Stimulated activated CD8-positive, alpha-beta memory T cell treated with anti-CD3 and anti-CD28 coated beads, Interleukin-2, amount 100 ng/mL, for 48 hours (primary cell): ENCODE results near the gene WRNIP1.
"Not testable (repeated sequence)": the region's sequence is repeated elsewhere in the genome, so short reads cannot be mapped to it uniquely, and the experiment has no call there.

Experiments
- DNase-seq, 2 donors: peaks; one replicate each; pipeline ENCODE4 v3.0.0-alpha.2; 2020; ENCODE audit warnings: low read depth in 2 of 2

Gene WRNIP1

DNA sequence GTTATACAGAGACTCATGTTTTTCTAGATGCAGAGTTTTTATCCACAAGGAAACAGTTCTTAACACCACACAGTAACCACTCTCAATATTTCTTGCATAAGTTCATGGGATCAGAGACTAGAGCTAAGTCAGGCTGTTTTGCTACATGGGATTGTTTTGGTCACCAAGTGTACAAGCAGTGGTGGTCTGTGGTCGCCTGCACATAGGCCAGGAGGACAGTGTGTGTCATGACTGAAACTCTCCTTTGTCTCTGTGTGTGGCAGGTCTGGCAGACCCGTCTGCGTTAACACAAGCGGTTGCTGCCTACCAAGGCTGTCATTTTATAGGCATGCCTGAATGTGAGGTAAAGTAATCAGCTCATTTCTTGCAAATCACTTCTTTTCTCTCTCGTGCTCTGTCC lies 18.9 kb downstream of the WRNIP1 start:
- DNase-seq = no peak

DNA sequence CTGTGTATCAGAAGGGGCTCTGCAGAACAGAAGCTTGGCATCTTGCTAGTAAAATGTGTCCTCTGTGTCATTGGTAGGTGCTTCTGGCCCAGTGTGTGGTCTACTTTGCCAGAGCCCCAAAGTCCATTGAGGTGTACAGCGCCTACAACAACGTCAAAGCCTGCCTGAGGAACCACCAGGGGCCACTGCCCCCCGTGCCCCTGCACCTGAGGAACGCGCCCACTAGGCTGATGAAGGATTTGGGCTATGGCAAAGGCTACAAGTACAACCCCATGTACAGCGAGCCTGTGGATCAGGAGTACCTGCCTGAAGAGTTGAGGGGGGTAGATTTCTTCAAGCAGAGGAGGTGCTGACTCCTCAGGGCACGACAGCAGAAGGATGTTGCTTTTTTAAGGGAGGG lies 19.7 kb downstream of the WRNIP1 start:
- no peak for DNase-seq

DNA sequence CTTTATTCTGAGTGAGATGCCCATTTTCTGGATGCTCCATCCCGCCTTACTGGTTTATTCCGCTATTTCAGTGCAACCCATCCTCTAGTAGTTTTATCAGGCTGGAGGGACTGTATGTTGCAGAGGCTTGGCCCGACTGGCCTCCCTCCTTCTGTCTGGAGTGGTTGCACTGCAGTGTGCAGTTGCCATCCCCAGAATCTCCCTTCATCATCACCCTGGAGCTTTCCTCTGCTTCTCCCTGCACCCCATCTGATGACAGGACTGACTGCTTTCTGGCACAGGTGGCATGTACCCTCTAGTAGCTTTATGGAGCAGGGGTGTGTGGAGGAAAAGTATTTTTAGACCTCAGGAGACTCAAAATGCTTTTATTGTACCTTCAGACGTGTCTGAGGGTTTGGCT lies 21.1 kb downstream of the WRNIP1 start:
- no peak for DNase-seq

DNA sequence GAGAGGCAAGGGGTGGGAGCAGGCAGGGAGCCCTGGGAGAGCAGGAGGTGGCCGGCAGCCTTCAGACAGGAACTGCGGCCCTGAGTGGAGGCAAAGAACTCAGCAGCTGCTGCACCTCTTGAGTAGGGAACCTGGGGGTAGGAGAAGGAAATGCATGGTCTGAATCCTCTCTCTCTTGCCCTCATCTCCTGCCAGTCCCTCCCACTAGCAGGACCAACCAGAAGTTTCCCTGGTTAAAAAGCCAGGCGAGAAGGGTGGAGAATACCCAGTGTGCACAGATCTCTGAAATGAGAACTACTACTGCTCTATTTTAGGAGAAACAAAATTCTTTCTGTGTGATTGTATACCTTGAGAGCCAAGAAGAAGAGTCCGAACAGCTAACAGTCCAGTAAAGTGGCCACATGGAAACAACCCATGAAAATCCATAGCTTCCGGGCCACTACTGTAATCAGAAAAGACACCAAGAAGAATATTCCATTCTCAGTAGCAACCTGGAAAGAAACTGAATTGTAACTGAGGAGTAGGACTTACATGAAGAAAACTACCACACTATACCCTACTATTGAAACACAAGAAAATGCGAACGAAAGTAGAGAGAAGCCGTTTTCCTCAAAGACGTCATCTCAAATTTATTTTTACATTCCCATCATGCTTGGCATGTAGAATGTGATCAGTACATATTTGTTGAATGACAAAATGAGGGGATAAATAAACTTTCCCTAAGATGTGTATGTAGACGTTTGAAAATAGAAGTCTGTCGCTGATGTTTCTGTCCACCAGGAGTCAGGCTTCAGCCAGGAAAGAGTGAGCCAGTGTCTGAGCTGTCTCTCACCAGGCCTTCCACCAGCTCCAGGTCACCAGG lies 25.6 kb downstream of the WRNIP1 start:
- DNase-seq = peak in 1 of 2 donors; percentile 38

DNA sequence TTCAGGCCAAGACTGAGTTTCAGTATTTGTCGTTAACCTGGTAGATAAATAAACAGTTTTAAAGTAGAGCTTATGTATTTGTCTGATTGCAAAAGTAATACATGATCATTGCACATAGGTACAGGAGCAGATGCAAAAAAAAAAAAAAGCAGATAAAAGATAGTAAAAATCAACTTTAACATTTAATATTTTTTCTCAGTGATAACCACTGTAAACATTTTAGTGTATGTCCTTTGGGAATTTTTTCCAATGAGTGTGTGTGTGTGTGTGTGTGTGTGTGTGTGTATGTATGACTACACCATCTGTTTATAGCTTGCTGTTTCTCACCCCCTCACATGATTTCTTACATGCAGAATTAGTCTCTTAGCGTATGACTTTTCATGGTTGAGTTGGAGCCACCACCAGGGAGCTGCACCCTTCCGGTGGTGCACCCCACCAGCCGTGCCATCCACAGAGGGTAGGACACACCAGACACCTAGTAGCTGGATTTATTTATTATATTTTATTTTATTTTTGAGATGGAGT lies 26.3 kb downstream of the WRNIP1 start:
- no peak for DNase-seq

DNA sequence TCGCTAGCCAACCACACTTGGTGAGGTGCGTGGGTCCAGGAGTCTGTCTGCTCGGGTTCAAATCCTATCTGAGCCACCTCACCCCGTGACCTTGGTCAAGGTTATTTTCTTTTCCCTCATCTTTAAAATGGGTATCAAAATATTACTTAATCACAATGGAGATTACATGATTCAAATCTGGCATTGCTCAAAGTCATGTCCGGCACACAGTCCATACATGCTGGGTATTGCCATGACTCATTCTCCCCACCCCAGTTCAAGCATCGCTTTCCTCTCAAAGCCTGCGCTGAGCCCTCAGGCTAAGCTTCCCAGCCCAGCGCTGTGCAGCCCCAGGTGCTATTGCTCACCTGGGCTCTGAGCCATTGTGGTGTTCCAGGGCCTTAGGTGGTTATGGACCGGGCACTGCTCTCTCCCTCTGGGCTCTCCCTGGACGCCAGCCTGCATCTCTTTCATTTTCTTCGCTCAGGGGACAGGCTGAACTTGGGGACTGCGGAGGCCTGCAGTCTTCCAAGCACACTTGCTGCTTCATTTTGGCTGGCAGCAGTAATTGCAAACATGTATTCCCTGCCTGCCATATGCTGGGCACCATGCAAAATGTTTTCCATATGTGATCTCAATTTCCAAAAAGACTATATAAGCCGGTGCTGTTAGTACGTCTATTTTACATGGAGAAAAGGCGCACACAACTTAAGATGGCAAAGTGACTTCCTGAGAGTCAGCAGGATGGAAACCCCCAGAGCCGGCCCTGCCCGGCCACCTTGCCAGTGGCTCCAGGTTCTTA lies 27.3 kb downstream of the WRNIP1 start:
- no peak for DNase-seq

DNA sequence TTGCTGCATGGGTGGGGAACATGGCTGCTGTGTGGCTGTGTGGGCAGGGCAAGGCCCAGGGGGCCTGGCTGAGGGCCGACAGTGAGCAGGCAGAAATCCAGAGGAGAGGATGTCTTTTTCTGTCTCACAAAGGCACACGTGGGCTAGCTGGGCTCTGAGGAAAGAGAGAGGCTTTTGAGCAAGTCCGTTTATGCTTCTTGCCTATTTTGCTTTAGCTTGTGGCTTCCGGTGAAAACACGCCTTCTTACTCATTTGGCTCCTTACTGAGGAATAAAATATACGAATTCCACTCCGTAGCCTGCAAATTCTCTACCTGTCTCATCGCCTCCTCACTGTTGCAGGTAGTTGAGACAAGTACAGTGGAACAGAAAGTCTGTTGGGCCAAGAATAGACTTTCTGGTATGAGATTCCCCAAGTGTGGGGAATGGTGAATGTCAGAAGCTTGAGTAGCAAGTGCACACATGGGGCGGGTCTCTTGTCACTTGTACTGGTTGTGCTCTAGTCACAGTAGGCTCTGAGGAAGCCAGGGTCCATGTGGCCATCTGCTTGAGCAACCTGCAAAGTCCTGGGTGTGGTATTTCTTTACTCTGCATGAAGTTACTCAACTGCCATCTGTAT lies 28.4 kb downstream of the WRNIP1 start:
- no peak for DNase-seq

DNA sequence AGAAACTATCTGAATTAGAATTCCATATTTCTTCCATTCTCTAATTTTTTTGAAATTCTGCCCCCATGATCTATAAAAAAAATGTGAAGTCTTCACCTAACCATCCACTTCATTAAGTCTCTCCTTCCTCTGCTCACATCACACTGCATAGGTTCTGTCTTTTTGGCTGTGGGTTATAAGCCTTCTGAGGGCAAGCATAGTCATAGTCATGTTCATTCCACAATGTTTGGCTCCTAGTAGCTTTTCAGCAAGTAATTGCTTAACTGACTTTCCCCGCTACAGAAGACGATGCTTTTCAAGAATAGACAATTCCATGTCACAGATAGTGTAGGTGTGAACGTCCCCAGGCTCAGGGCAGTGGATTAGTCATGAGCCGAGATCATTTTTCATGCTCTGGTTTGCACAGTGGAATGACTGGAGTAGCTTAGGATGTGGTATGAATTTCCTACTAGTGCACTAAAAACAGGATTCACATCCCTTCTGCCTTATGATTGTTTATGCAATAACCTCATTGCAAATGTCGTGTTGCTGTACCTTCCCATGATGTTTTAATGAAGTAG lies 29.1 kb downstream of the WRNIP1 start:
- DNase-seq = no peak

DNA sequence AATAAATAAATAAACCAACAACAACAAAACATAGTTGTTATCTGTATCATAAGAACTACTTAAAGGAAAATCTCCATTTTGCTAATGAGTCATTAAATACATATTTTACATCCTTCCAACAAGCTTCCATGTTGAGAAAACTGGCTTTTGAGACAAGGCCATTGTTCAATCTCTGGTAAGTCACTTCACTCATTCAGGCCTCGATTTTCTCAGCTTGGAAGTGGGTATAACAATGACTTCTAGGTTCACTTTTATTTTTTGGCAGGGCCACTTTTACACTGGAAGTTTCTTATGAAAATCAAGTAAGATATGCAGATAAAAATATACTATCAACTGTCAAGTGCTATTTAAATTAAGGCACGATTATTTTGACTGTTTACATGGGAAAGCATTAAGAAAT lies 30.0 kb downstream of the WRNIP1 start:
- no peak for DNase-seq

DNA sequence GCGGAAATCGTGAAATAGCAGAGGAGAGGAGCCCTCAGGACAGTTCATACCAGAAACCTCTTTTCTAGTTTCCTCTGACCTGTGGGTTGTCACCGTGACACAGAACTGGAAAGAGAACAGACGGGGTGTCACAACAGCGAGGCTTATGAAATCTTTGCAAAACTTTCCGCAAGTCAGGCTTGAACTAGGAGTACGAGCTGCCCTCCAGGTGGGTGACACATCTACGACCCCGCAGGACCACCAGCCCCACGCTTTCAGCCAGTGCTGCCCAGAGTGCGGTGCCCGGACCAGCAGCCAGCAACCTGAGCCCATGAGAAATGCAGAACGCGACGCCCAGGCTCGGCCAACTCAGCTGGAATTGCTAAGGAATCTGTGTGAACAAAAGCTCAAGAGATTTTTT lies 30.8 kb downstream of the WRNIP1 start:
- DNase-seq = no peak

DNA sequence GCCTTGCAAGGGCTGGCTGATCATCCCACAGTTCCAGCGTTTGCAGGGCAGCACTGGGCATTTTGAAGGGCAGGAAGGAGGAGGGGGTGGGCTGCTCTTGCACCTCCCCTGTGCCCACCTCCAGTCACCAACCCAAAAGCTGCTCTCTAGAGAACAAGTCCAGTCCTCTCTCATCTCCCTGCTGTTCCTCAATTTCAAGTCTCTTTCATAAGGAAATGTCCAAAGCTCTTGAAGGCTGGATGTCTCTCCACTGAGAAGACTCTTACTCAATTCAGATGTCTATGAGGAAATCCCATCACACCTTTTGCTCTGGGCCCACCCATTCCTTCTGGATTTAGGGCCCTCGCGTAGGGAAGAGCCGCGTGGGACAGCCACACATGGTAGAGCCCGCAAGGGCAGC lies 31.7 kb downstream of the WRNIP1 start:
- no peak for DNase-seq

DNA sequence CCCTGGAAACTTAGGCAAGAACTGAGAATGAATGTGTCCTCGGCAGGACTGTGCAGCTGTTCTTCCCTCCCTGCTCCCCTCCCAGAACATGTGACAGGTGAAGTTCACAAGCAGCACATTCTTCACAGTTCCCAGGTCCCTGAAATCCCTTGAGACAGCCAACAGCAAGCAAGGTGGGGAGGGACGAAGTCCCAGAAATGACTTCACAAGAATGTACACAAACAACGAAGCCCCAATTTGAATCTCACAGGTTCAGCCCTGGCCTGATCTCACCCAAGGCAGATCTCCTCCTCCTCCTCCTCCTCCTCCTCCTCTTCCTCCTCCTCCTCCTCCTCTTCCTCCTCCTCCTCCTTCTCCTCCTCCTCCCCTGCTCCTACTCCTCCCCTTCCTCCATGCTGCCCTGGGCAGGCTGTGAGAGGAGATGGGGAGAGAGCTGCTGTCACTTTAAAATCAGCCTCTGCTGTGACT lies 32.4 kb downstream of the WRNIP1 start:
- no peak for DNase-seq

DNA sequence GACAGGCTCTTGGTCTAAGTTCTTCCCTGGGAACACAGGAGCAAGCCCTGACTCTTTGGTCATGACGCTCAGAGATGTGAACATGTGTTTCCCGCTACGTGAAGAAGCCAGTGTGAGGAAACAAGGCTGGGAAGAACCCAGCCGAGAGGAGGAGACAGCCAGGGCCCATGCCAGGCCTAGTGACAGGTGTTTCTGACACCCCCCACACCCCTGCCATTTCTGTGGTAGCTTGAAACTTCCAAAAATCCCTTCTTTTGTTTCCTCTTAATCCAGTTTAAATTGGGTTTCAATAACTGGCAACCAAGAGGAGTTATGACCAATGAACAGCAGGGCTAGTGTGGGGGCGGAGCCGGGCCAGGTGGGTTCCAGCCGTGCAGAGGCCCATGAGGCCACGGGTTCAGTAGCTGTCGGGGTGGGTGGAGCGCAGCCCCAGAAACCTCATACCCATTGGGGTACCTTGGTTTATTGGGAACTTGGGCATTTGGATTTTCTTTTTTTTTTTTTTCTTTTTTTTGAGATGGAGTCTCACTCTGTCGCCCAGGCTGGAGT lies 33.5 kb downstream of the WRNIP1 start:
- no peak for DNase-seq

DNA sequence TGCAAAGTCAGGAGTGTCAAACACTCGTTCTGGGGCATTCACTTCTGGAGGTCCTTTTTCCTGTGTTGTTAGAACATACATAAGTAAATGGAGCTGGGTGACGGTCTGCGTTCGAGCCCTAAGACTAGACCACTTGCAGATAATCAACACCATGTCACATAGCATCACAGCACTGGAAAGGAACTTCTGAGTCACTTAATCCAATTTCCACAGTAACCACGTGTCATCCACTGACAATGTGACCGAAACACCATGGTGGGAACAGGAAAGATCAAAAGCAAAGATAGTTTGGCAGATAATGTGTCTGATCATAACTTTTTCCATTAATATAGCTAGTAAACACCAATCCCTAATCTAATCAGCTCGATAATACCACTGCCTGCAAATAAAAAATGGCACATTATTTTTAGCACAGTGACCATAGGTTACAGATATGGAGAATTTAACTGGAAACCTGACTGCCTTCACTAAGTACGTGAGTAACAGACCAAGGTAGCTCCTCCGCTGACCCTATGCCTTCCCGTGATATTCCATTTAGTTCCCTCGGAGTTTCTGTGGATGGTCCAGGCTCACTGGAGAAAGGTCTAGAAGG lies 34.8 kb downstream of the WRNIP1 start:
- DNase-seq = no peak

DNA sequence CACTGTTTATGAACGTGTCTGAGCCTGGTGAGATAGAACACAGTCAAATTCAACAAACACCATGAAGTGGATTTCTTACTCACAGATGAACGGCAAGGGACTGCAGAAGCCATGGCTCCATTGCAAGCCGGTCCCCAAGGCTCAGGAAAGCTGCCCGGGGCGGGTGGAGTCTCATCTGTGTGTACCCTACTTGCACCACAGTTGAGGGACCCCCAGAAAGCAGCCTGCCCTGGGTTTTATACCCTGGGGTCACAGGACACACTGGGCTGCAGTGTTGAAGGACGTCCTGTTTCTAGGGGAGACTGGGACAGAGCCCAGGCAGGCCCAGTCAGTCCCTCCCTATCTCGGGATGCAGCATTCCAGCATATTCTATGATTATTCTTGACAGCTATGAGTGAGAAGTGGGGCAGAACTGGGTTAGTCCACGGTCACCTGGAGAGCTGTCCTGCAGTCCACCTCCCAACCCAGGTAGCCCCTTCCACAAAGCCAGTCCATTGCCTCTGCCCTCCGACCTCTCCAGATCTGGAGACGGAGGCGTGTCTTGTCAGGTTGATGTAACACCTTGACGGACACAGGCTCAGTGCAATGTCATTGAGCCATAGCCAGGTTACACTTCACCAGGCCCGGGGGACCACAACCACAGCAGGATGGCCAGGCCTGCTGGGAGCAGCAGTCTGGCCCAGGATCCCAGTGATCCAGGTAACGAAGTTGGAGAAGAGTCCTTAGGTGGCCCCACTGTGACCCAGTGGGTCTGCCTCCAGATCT lies 35.5 kb downstream of the WRNIP1 start:
- DNase-seq = no peak

DNA sequence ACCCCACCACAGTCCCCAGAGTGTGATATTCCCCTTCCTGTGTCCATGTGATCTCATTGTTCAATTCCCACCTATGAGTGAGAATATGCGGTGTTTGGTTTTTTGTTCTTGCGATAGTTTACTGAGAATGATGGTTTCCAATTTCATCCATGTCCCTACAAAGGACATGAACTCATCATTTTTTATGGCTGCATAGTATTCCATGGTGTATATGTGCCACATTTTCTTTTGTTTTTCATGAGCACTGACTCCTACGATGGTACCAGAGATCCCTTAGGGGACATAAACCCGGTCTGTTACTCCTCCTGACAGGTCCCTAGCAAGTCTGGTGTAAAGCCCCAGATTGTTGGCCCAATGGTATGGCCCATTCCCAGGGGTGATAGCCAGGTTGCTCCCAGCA lies 36.5 kb downstream of the WRNIP1 start:
- not testable (repeated sequence) for DNase-seq

DNA sequence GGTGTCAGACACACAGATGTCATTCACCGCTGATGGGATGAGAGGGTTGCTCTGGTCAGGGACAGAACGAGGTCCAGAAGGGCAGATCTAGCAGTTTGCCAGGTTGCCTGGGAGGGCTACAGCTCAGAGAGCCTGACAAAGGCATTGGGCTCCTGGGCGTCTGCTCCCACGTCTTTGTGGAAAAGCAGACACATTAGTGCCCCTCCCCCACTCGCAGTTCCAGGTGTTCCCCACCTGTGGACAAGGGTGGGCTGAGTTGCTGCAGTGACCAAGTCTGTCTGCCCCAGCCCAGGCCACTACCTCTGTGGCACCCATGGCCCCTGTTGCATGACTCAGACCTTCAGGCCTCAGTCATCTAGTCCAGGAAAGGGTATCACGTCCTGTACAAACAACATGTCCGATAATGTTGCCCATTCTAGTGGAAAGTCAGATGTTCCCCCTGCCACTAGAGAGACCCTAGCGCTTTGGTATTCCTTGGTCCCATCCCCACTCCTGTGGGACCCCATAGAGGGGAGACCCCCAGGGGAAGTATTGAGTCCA lies 37.4 kb downstream of the WRNIP1 start:
- no peak for DNase-seq

DNA sequence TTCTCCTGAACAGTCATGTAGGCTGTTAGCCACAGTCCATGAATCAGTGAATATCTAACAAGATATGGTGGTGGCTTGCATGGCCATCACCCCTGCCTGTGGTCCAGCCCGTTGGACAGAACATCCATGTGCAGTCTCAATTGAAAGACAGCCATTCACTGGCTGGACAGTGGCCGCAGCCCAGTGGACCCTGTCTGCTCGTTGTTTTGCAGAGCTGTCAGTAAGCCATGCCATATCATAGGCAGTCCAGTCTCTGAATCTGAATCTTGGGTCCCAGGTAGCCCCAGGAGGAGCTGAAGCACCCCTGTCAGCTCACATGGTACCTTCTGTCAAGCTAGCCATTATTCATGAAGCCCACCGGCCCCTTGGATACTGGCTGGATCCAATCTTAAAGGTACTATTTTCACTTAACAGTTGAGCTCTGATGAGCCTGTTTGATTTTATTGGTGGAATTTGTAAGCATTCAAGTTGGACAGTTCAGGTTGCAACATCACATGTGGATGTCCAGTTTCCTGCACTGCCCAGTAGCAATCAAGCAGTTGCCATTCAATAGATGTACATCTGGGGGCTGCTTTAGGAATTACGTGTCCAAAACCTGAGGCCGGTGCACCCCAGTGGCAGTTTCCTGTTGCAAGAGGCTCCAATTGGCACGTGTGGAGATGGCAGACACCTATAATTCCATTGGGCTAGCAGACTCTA lies 38.7 kb downstream of the WRNIP1 start:
- no peak for DNase-seq

DNA sequence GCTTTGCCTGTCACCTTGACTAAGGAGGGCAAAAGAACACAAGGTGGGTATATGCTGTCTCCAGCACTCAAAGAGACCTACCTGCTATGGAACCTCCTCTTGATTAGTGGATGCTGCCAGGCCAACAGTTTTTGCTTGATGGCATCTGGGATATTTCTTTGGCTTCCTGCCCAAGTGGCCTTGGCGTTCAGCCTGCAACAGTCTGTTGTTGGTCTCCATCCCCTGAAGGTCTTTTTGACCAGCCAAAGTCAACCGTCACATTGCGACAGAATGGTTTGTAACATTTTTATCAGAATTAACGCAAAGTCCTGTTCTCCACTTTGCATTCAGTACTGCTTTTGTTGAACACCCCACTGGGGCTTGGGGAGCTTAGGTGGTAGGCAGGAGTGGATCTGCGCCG lies 39.3 kb downstream of the WRNIP1 start:
- DNase-seq = no peak

DNA sequence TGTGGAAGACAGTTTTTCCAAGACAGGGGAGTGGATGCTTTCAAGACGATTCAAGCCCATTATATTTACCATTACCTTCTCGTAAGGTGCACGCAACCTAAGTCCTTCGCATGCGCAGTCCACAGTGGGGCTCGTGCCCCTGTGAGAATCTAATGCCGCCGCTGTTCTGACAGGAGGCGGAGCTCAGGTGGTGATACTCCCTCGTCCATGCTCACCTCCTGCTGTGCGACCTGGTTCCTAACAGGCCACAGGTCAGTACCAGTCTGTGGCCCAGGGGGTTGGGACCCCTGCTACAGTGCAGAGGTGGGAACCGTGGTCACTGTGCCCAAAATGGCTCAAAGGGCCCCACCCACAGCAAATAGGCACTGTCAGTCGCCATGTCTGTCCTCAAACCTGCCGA lies 39.8 kb downstream of the WRNIP1 start:
- no peak for DNase-seq
